Suprapubic skin (tissue), 4 donors: ENCODE results near the gene IFITM1. TPM values are rescaled to one million over a fixed set of nuclear protein-coding genes. Genes with fewer than 3 reads are reported as not detected.

ENCODE experiments used
- DNase-seq, 2 donors: peaks; one replicate each; pipeline ENCODE4 v3.0.0-alpha.2; 2019; ENCODE audit warnings: low spot score in 2 of 2
- H3K27ac ChIP-seq: fragments of 200-600 bp; sonication (generic); one replicate; pipeline ENCODE4 v1.5.1; 2019
- H3K27me3 ChIP-seq: fragments of 200-600 bp; sonication (generic); one replicate; pipeline ENCODE4 v1.5.1; 2019
- H3K36me3 ChIP-seq: fragments of 200-600 bp; sonication (generic); one replicate; pipeline ENCODE4 v1.5.1; 2019
- H3K4me1 ChIP-seq: fragments of 200-600 bp; sonication (generic); one replicate; pipeline ENCODE4 v1.5.1; 2019
- H3K4me3 ChIP-seq: fragments of 200-600 bp; sonication (generic); one replicate; pipeline ENCODE4 v1.5.1; 2019; ENCODE audit warnings: mild to moderate bottlenecking
- H3K9me3 ChIP-seq: fragments of 200-600 bp; sonication (generic); one replicate; pipeline ENCODE4 v1.5.1; 2019
- EP300 ChIP-seq: sonication (generic); formaldehyde crosslinking; IDR thresholded peaks from one replicate; pipeline ENCODE4 v1.6.1; 2017; ENCODE audit warnings: antibody characterized with exemption
- POLR2A ChIP-seq, 2 donors: fragments of 450-650 bp; IDR thresholded peaks; one replicate each; pipeline ENCODE4 v1.6.1; 2017; ENCODE audit warnings: antibody characterized with exemption in 2 of 2, mild to moderate bottlenecking in 2 of 2, moderate library complexity in 2 of 2
- POLR2AphosphoS5 ChIP-seq, 3 donors: sonication (generic); formaldehyde crosslinking; IDR thresholded peaks; one replicate each; pipeline ENCODE4 v1.6.1; 2017; ENCODE audit warnings: antibody characterized with exemption in 3 of 3
- WGBS: methylation state at CpG from one replicate; pipeline ENCODE4 v1.1.5; 2018; 5-methylcytosine and 5-hydroxymethylcytosine counted together
- total RNA-seq, 4 donors: library from RNA; depleted of rRNA; stranded (reverse); fragments of >200 nt; gene quantifications; one replicate each; pipeline ENCODE4 v1.1.0, GENCODE V29; 2016
- TF ChIP-seq, protein P1 (sequence below), 2 donors: fragments of 200-600 bp in 1 of 2; fragments of 450-650 bp in 1 of 2; sonication (generic) in 1 of 2; IDR thresholded peaks; one replicate each; pipeline ENCODE4 v1.5.1; 2016 to 2019; ENCODE audit warnings: antibody characterized with exemption in 2 of 2, mild to moderate bottlenecking in 1 of 2, moderate library complexity in 1 of 2

IFITM1 gene
- total RNA-seq, 4 donors from 2014 or later = 50.7 to 128 (median 67.6) TPM

DNA sequence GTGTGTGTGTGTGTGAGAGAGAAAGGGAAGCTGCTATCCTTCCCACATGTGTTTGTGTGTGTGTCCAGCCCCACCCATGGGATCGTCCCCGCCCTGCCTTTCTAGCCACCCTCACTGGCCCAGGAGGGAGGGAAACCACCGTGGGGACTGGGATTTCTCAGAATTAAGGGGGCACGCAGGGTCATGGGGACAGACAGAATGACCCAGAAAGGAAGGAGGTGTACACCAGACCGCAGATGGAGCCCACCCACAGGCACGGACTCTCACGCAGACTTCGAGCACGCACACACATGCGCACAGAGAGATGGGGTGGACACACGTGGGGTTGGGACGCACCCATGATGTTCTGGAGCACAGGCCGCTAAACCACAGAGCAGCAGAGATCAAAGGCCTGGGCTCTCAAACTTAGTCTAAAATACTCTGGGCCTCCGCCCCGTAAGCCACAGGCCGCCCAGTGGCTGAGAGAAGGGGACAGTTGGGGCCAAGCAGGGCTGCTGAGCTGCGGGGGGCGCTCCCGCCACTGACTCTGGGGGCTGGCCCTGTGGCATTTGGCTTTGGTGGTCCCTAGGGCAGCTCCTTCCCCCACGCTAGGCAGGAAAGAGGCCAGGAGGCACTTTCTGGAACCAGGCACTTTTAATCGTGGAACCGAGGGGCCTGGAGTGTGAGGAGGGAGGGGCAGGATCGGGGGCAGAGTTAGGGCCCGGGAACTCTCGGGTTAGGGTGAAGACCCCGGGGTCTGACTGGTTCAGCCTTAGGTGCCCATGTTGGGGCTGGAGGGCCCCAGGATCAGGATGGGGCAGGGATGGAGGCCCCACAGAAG lies 16.0 kb upstream of the IFITM1 start:
- Histone ChIP-seq H3K27ac (peak overlapping the region; percentile 55), H3K4me3 (no peak overlapping the region), H3K27me3 (peaks cover 17% of the 10 kb centered on the region), H3K9me3 (no peaks in the 10 kb centered on the region), H3K4me1 (peaks cover 13% of the 10 kb centered on the region), H3K36me3 (peaks cover 4% of the 10 kb centered on the region)
- peak; percentile 79 to 80 for DNase-seq
- 54% methylated on average over 20 of the region's 26 CpGs for WGBS
- TF ChIP-seq POLR2AphosphoS5 (IDR thresholded peaks at IDR 0.05) (peak in 1 of 3 donors; percentile 21), POLR2A (IDR thresholded peaks at IDR 0.05) (no peak)

DNA sequence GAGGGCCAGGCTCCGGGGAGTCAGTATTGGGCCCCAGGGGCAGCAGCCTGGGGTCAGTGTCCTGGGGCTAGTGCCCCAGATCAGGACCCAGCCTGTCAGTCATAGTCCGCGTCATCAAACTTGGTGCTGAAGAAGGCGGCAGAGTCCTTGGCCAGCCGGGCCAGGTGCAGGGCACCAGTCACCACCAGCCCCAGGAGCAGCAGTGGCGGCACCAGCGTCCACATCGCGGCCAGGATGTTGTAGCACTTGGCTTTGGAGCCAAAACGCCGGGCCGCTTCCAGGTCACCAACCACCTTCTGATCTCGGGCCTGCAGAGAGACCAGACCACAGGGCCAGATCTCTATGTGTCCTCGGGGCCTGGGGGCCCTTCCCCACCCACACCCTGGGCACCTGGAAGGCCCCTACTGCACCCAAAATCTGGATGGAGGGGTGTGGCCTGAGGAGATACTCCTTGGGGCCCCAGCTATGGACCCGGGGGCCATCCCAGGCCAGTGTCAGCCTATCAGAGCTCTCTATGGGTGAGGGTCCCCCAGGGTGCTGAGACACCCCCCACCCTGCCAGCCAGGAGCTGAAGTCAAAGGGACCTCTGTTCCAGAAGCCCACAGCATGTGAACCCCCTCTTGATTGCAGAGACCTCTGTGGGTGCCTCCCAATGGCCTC lies 15.3 kb upstream of the IFITM1 start:
- peaks cover 17% of the 10 kb centered on the region for H3K27me3 ChIP-seq
- H3K4me3 ChIP-seq = no peak overlapping the region
- peaks cover 4% of the 10 kb centered on the region for H3K36me3 ChIP-seq
- H3K27ac ChIP-seq = peak overlapping the region; percentile 55
- H3K9me3 ChIP-seq = no peaks in the 10 kb centered on the region
- 96% methylated on average over 3 of the region's 15 CpGs for WGBS
- TF ChIP-seq EP300 (no peak), POLR2AphosphoS5 (IDR thresholded peaks at IDR 0.05) (no peak), POLR2A (IDR thresholded peaks at IDR 0.05) (no peak)
- TF ChIP-seq, protein P1, sequence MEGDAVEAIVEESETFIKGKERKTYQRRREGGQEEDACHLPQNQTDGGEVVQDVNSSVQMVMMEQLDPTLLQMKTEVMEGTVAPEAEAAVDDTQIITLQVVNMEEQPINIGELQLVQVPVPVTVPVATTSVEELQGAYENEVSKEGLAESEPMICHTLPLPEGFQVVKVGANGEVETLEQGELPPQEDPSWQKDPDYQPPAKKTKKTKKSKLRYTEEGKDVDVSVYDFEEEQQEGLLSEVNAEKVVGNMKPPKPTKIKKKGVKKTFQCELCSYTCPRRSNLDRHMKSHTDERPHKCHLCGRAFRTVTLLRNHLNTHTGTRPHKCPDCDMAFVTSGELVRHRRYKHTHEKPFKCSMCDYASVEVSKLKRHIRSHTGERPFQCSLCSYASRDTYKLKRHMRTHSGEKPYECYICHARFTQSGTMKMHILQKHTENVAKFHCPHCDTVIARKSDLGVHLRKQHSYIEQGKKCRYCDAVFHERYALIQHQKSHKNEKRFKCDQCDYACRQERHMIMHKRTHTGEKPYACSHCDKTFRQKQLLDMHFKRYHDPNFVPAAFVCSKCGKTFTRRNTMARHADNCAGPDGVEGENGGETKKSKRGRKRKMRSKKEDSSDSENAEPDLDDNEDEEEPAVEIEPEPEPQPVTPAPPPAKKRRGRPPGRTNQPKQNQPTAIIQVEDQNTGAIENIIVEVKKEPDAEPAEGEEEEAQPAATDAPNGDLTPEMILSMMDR (IDR thresholded peaks at IDR 0.05) = no peak
- DNase-seq = peak; percentile 70 to 73
- H3K4me1 ChIP-seq = peaks cover 13% of the 10 kb centered on the region

DNA sequence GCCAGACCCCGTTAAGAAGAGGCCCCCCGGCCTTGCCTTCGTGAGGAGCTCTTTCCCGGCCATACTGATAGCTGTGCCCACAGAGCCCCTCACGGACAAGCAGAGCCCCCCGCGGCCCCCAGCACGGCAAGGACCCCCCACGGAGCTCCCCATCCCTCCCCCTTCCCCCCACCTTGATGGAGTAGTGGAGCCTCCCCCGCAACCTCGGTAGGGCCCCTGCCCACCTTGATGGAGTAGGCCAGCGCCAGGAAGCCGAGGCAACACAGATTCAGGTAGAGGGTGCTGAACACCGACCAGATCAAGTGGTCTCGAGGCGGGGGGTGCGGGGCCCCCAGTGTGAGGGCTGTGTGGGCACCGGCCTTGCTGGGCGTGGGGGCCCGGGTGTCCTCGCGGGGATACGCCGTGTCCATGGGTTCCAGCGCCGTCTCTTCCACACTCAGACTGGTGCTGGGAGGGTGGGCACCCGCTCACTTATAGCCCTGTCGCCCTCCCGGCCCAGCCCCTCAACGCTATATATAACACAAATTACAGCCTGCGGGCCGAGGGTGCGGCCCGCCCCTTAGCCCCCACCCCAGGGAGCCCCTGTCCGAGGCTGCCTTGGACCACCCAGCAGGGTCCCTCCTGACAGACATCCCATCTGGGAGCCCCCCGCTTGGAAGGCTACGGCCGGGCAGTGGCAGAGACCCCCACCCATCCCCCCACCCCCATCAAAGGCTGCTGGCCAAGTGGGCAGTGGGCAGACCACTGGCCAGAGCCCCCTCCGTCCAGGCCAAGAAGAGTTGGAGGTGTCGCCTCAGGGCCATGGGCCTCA lies 14.6 kb upstream of the IFITM1 start, which contains the start of gene IFITM5:
TSS of gene IFITM5 (minus strand) at position 446 of the 811 bp plus-strand sequence. CDS start at position 410, 36 bp downstream.
- H3K27me3 ChIP-seq = peaks cover 17% of the 10 kb centered on the region
- DNase-seq = peak in 1 of 2 donors; percentile 60
- no peak within 1 kb of the TSS for H3K27ac ChIP-seq
- peaks cover 13% of the 10 kb centered on the region for H3K4me1 ChIP-seq
- 74% methylated on average over 7 of the region's 40 CpGs for WGBS
- TF ChIP-seq POLR2AphosphoS5 (IDR thresholded peaks at IDR 0.05) = no peak
- TF ChIP-seq POLR2A (IDR thresholded peaks at IDR 0.05) = no peak
- TF ChIP-seq, protein P1 (IDR thresholded peaks at IDR 0.05) = no peak
- TF ChIP-seq EP300 = no peak
- H3K9me3 ChIP-seq = no peaks in the 10 kb centered on the region
- no peak within 1 kb of the TSS for H3K4me3 ChIP-seq
- H3K36me3 ChIP-seq = no peaks in the 10 kb centered on the region

DNA sequence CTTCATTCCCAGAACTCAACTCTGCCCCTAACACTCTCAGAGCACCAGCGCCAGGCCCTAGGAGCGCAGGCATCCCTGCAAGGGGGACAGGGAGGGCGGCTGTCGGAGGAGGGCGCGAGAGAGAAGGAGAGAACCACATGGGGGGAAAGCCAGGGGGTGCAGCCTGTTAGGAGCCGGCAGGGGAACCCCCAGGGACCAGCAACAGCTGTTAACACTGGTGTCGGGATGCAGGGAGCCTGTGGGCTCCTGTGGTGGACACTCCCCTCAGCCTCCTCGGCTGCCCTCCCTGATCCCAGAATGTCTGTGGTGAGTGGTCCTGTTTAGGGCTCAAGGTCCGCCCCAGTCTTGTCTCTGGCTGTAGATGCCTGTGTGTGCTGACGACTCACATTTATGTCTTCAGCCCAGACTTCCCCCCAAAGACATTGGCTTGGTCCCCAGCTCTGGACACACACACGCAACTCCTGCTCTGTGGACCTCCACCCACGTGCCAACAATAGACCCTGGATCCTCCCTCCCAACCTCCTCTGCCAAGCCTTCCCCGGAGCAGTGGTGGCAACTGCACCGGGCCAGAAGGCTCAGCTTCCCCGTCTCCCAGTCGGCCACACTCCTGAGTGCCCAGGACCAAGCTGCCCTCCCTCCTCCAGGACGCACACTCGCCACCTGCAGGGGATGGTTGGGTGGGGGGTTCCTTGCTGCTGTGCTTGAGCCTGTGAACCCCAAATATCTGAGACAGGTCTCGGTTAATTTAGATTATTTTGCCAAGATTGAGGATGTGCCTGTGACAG lies 13.7 kb upstream of the IFITM1 start:
- H3K27me3 ChIP-seq = peaks cover 17% of the 10 kb centered on the region
- H3K4me1 ChIP-seq = peaks cover 13% of the 10 kb centered on the region
- H3K36me3 ChIP-seq = no peaks in the 10 kb centered on the region
- 20% methylated on average over 15 of the region's 20 CpGs for WGBS
- no peaks in the 10 kb centered on the region for H3K9me3 ChIP-seq
- peak in 1 of 2 donors; percentile 62 for DNase-seq
- no peak overlapping the region for H3K4me3 ChIP-seq
- no peak for TF ChIP-seq POLR2A (IDR thresholded peaks at IDR 0.05)
- TF ChIP-seq, protein P1 (IDR thresholded peaks at IDR 0.05) = no peak
- no peak for TF ChIP-seq EP300
- no peak for TF ChIP-seq POLR2AphosphoS5 (IDR thresholded peaks at IDR 0.05)
- no peak overlapping the region for H3K27ac ChIP-seq

DNA sequence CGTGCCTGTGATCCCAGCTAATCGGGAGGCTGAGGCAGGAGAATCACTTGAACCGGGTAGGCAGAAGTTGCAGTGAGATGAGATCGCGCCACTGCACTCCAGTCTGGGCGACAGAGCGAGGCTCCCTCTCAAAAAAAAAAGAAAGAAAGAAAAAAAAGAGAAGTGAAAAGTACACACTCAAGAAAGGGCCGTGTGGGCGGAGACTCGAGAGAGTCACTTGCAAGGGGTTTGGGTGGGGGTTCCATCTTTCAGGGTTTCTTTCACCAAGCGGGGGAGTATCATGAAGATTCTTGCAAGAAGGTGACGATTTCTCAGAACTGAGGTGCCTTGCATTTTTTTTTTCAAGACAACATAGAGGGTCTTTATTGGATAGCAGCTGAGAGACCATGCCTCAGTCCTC lies 10.5 kb upstream of the IFITM1 start:
- DNase-seq = no peak
- H3K27ac ChIP-seq = no peak overlapping the region

More for the DNA sequence above, 10.5 kb upstream of the IFITM1 start:
- no peak overlapping the region for H3K4me3 ChIP-seq
- 80% methylated on average over 12 of the region's 12 CpGs for WGBS
- TF ChIP-seq, protein P1 (IDR thresholded peaks at IDR 0.05) = no peak
- TF ChIP-seq EP300 = no peak
- TF ChIP-seq POLR2AphosphoS5 (IDR thresholded peaks at IDR 0.05) = no peak
- no peak for TF ChIP-seq POLR2A (IDR thresholded peaks at IDR 0.05)
- H3K27me3 ChIP-seq = peaks cover 17% of the 10 kb centered on the region
- H3K4me1 ChIP-seq = peaks cover 20% of the 10 kb centered on the region
- no peaks in the 10 kb centered on the region for H3K36me3 ChIP-seq
- H3K9me3 ChIP-seq = no peaks in the 10 kb centered on the region
